ENCODE data around the gene OR6N1. TPM values are rescaled to one million over a fixed set of nuclear protein-coding genes. Genes with fewer than 3 reads are reported as not detected.

The OR6N1 gene
- total RNA-seq, 1 experiment from 2014 or later: not detected

- no TSS peak for BruUV-seq (replicated peaks)
- TF ChIP-seq EZH2 (IDR thresholded peaks at IDR 0.05; ENCODE audit: borderline replicate concordance, low read depth, low read length, poor library complexity, severe bottlenecking): no peak
- TF ChIP-seq, protein P1, sequence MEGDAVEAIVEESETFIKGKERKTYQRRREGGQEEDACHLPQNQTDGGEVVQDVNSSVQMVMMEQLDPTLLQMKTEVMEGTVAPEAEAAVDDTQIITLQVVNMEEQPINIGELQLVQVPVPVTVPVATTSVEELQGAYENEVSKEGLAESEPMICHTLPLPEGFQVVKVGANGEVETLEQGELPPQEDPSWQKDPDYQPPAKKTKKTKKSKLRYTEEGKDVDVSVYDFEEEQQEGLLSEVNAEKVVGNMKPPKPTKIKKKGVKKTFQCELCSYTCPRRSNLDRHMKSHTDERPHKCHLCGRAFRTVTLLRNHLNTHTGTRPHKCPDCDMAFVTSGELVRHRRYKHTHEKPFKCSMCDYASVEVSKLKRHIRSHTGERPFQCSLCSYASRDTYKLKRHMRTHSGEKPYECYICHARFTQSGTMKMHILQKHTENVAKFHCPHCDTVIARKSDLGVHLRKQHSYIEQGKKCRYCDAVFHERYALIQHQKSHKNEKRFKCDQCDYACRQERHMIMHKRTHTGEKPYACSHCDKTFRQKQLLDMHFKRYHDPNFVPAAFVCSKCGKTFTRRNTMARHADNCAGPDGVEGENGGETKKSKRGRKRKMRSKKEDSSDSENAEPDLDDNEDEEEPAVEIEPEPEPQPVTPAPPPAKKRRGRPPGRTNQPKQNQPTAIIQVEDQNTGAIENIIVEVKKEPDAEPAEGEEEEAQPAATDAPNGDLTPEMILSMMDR (conservative IDR thresholded peaks at IDR 0.05; ENCODE audit: low read depth, low read length): peak; percentile 45
- H3K4me1 ChIP-seq (ENCODE audit: insufficient read depth, low read length, poor library complexity, severe bottlenecking): no peaks in the 10 kb centered on the region
- no peak for DNase-seq (ENCODE audit: low spot score)
- peaks cover 5% of the 10 kb centered on the region for H3K27me3 ChIP-seq (replicated peaks; ENCODE audit: insufficient read depth, low read depth, low read length, poor library complexity)
- ChIA-PET POLR2A (ENCODE audit: low non-redundant PET) (no interaction called here), CTCF (no interaction called here)
- no peak overlapping the region for H3K4me3 ChIP-seq (ENCODE audit: low read depth, low read length, poor library complexity, severe bottlenecking)
- H3K27ac ChIP-seq (ENCODE audit: low read depth, low read length, poor library complexity, severe bottlenecking): no peak overlapping the region
- intact Hi-C loops (cut with micrococcal nuclease; ENCODE audit: unreplicated experiment): no loop called here
- H3K9me3 ChIP-seq (ENCODE audit: low read depth, low read length, poor library complexity, severe bottlenecking): no peaks in the 10 kb centered on the region
- no peaks in the 10 kb centered on the region for H3K36me3 ChIP-seq (ENCODE audit: insufficient read depth, low read length, poor library complexity, severe bottlenecking)
These were observed 21.6 kb upstream of the OR6N1 start for GRCh38 chr1:158793604-158794003.

GRCh38 chr1:158781104-158781503 is 9.1 kb upstream of the OR6N1 start, which contains the start of gene OR6N2:
OR6N2 (minus strand) TSS chr1:158781204; CDS start chr1:158777635, 3,569 bp downstream.
- TF ChIP-seq EZH2 (IDR thresholded peaks at IDR 0.05; ENCODE audit: borderline replicate concordance, low read depth, low read length, poor library complexity, severe bottlenecking): no peak
- TF ChIP-seq, protein P1 (conservative IDR thresholded peaks at IDR 0.05; ENCODE audit: low read depth, low read length): no peak
- no peak within 1 kb of the TSS for H3K4me3 ChIP-seq (ENCODE audit: low read depth, low read length, poor library complexity, severe bottlenecking)
- POLR2A ChIA-PET (ENCODE audit: low non-redundant PET): no interaction called here
- peaks cover 5% of the 10 kb centered on the region for H3K27me3 ChIP-seq (replicated peaks; ENCODE audit: insufficient read depth, low read depth, low read length, poor library complexity)
- intact Hi-C loops (cut with micrococcal nuclease; ENCODE audit: unreplicated experiment): no loop called here
- no peaks in the 10 kb centered on the region for H3K36me3 ChIP-seq (ENCODE audit: insufficient read depth, low read length, poor library complexity, severe bottlenecking)
- H3K9me3 ChIP-seq (ENCODE audit: low read depth, low read length, poor library complexity, severe bottlenecking): no peaks in the 10 kb centered on the region
- BruUV-seq (replicated peaks): no TSS peak
- CTCF ChIA-PET: no interaction called here
- H3K4me1 ChIP-seq (ENCODE audit: insufficient read depth, low read length, poor library complexity, severe bottlenecking): no peaks in the 10 kb centered on the region
- no peak for DNase-seq (ENCODE audit: low spot score)
- no peak within 1 kb of the TSS for H3K27ac ChIP-seq (ENCODE audit: low read depth, low read length, poor library complexity, severe bottlenecking)

GRCh38 chr1:158754420-158754819 is 17.6 kb downstream of the OR6N1 start, which contains the start of gene OR6K6:
OR6K6 (plus strand) TSS chr1:158754720; CDS start chr1:158754888, 168 bp downstream.
- intact Hi-C loops (cut with micrococcal nuclease; ENCODE audit: unreplicated experiment): no loop called here
- POLR2A ChIA-PET (ENCODE audit: low non-redundant PET): no interaction called here
- DNase-seq (ENCODE audit: low spot score): no peak

More at GRCh38 chr1:158754420-158754819, 17.6 kb downstream of the OR6N1 start, which contains the start of gene OR6K6:
- Histone ChIP-seq H3K27me3 (replicated peaks; ENCODE audit: insufficient read depth, low read depth, low read length, poor library complexity) (no peaks in the 10 kb centered on the region), H3K27ac (ENCODE audit: low read depth, low read length, poor library complexity, severe bottlenecking) (no peak within 1 kb of the TSS), H3K4me1 (ENCODE audit: insufficient read depth, low read length, poor library complexity, severe bottlenecking) (no peaks in the 10 kb centered on the region), H3K36me3 (ENCODE audit: insufficient read depth, low read length, poor library complexity, severe bottlenecking) (no peaks in the 10 kb centered on the region), H3K4me3 (ENCODE audit: low read depth, low read length, poor library complexity, severe bottlenecking) (no peak within 1 kb of the TSS), H3K9me3 (ENCODE audit: low read depth, low read length, poor library complexity, severe bottlenecking) (no peaks in the 10 kb centered on the region)
- TF ChIP-seq EZH2 (IDR thresholded peaks at IDR 0.05; ENCODE audit: borderline replicate concordance, low read depth, low read length, poor library complexity, severe bottlenecking): no peak
- TF ChIP-seq, protein P1 (conservative IDR thresholded peaks at IDR 0.05; ENCODE audit: low read depth, low read length): no peak
- no TSS peak for BruUV-seq (replicated peaks)
- CTCF ChIA-PET: no interaction called here
